GM19397 (cell line): Measurements from ENCODE around the gene ENO1.
"Not testable (repeated sequence)": the region's sequence is repeated elsewhere in the genome, so short reads cannot be mapped to it uniquely, and the experiment has no call there.

Experiments
- ATAC-seq: cut with Tn5 transposase; IDR thresholded peaks from one replicate; pipeline ENCODE4 v1.9.1; 2021; ENCODE audit warnings: mild to moderate bottlenecking, moderate library complexity; ENCODE audit not compliant: unreplicated experiment

The ENO1 gene

GRCh38 chr1:8897505-8897904 is 19.0 kb upstream of the ENO1 start:
- not testable (repeated sequence) for ATAC-seq

GRCh38 chr1:8896775-8897174 is 18.3 kb upstream of the ENO1 start:
- not testable (repeated sequence) for ATAC-seq

GRCh38 chr1:8892026-8892425 is 13.5 kb upstream of the ENO1 start:
- ATAC-seq = no peak

- no peak for ATAC-seq
Measured at GRCh38 chr1:8891401-8891800, 12.9 kb upstream of the ENO1 start.

- ATAC-seq = no peak
Measured at GRCh38 chr1:8889925-8890785, 11.7 kb upstream of the ENO1 start.

GRCh38 chr1:8889103-8889846 is 10.8 kb upstream of the ENO1 start:
- no peak for ATAC-seq

- no peak for ATAC-seq
Measured at GRCh38 chr1:8886589-8886988, 8.1 kb upstream of the ENO1 start.

GRCh38 chr1:8886031-8886524 is 7.6 kb upstream of the ENO1 start:
- ATAC-seq = not testable (repeated sequence)

GRCh38 chr1:8884105-8884504 is 5.6 kb upstream of the ENO1 start:
- ATAC-seq = not testable (repeated sequence)

- no peak for ATAC-seq
Measured at GRCh38 chr1:8883491-8883890, 5.0 kb upstream of the ENO1 start.

- no peak for ATAC-seq
Measured at GRCh38 chr1:8879922-8880676, 1.6 kb upstream of the ENO1 start.

- ATAC-seq = no peak
Measured at GRCh38 chr1:8879464-8879921, 1.0 kb upstream of the ENO1 start.

- ATAC-seq = peak; percentile 71
Measured at GRCh38 chr1:8878698-8879463, 395 bp upstream of the ENO1 start.

GRCh38 chr1:8876087-8876486 is 2.4 kb downstream of the ENO1 start:
- ATAC-seq = no peak

- ATAC-seq = no peak
Measured at GRCh38 chr1:8875216-8875861, 3.1 kb downstream of the ENO1 start.

GRCh38 chr1:8874230-8875201 is 4.0 kb downstream of the ENO1 start:
- ATAC-seq = no peak

GRCh38 chr1:8873506-8874229 is 4.8 kb downstream of the ENO1 start:
- no peak for ATAC-seq

GRCh38 chr1:8873001-8873400 is 5.5 kb downstream of the ENO1 start:
- no peak for ATAC-seq
